D721Med (cell line): ENCODE data around the gene TRABD2A.

Experiments
- DNase-seq: peaks from one replicate; pipeline ENCODE4 v3.0.0; 2011; ENCODE audit warnings: low spot score; ENCODE audit not compliant: insufficient read length
- FAIRE-seq: peaks from 2 replicates; lab custom pipeline; 2011; peaks lifted over from hg19 to GRCh38; lab: Jason Lieb, UNC
- TF ChIP-seq, protein P1 (sequence below): IDR thresholded peaks from 2 replicates; pipeline ENCODE4 v1.5.1; 2012; ENCODE audit warnings: mild to moderate bottlenecking, control low read depth; ENCODE audit not compliant: insufficient read depth; ENCODE audit errors: missing control alignments

TRABD2A gene

GRCh38 chr2:84829693-84830092, 51.2 kb downstream of the TRABD2A start:
- DNase-seq (no peak), FAIRE-seq (no peak)
- TF ChIP-seq, protein P1, sequence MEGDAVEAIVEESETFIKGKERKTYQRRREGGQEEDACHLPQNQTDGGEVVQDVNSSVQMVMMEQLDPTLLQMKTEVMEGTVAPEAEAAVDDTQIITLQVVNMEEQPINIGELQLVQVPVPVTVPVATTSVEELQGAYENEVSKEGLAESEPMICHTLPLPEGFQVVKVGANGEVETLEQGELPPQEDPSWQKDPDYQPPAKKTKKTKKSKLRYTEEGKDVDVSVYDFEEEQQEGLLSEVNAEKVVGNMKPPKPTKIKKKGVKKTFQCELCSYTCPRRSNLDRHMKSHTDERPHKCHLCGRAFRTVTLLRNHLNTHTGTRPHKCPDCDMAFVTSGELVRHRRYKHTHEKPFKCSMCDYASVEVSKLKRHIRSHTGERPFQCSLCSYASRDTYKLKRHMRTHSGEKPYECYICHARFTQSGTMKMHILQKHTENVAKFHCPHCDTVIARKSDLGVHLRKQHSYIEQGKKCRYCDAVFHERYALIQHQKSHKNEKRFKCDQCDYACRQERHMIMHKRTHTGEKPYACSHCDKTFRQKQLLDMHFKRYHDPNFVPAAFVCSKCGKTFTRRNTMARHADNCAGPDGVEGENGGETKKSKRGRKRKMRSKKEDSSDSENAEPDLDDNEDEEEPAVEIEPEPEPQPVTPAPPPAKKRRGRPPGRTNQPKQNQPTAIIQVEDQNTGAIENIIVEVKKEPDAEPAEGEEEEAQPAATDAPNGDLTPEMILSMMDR: no peak

DNA sequence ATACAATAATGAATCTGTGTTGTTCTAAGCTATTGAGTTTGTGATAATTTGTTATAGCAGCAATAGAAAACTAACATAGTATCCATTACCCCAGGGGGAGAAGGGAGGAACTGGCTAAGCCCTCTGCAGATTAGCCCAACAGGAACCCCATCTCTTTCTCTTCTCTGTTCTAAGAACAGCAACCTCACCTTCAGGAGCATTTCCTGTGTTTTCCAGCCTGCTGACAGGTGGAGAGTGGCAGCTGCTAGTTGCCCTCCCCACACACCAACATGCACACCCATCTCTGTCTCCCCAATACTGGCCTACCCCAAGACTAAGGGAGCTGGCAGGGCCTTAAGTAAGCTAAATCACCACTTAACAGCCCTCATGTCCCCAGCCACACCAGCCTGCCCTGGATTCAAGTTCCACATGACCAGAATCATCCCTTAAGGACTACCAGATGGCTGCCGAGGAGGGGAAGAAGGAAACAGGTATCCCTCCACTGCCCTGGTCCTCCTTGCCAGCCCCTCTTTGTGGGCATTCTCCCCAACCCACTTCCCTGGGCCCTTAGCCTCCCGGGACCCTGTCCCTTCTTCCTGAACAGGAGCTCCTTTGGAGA, 52.8 kb downstream of the TRABD2A start:
- FAIRE-seq: no peak
- TF ChIP-seq, protein P1: no peak
- no peak for DNase-seq

GRCh38 chr2:84823788-84824187, 57.1 kb downstream of the TRABD2A start:
- TF ChIP-seq, protein P1: no peak
- no peak for FAIRE-seq
- no peak for DNase-seq

DNA sequence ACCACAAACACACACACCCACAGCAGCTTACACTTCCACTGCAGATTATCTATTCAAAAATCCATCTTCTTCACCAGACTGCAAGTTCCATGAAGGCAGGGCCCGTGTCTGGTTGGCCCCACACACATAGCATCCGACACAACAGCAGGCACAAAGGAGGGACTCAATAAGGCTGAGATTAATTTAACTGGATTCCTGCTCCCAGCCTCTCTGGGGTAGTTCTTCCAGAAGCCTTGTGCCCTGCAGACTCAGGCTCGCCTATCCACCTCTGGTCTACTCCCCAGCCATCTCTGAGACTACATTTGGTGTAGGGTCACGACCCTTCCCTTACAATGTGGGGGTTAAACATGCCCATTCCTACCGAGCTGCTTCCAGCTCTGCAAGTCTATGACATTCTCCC, 57.7 kb downstream of the TRABD2A start:
- FAIRE-seq (no peak), DNase-seq (no peak)
- TF ChIP-seq, protein P1: no peak

- TF ChIP-seq, protein P1: no peak
- DNase-seq: no peak
- FAIRE-seq: no peak
These were observed 59.1 kb downstream of the TRABD2A start for GRCh38 chr2:84821806-84822205.

- no peak for DNase-seq
- FAIRE-seq: no peak
- TF ChIP-seq, protein P1: no peak
These were observed 63.6 kb downstream of the TRABD2A start for GRCh38 chr2:84817239-84817655.

- FAIRE-seq: no peak
- no peak for DNase-seq
- TF ChIP-seq, protein P1: no peak
These were observed 64.4 kb downstream of the TRABD2A start for GRCh38 chr2:84816426-84817026.
